Smooth muscle cell (in vitro differentiated cells): Measurements from ENCODE around the gene UBA6. TPM values are rescaled to one million over a fixed set of nuclear protein-coding genes. Genes with fewer than 3 reads are reported as not detected.
A peak's percentile ranks its signal among the peaks of the same experiment; 100 is the strongest.

ENCODE experiments used
- DNase-seq: peaks from one replicate; lab custom pipeline; 2025; ENCODE audit not compliant: unreplicated experiment; lab: John Stamatoyannopoulos, UW
- H2AFZ ChIP-seq: fragments of 200-600 bp; sonication (generic); 2 replicates; pipeline ENCODE4 v1.6.0; 2016; ENCODE audit warnings: antibody characterized with exemption, low read depth, mild to moderate bottlenecking
- H3F3A ChIP-seq: fragments of 200-600 bp; sonication (generic); 2 replicates; pipeline ENCODE4 v1.6.0; 2017; ENCODE audit warnings: antibody characterized with exemption, low read depth
- H3K27ac ChIP-seq: fragments of 200-600 bp; sonication (generic); 2 replicates; pipeline ENCODE4 v1.5.1; 2016; ENCODE audit warnings: low read depth, mild to moderate bottlenecking
- H3K27me3 ChIP-seq: fragments of 200-600 bp; sonication (generic); 2 replicates; pipeline ENCODE4 v1.6.1; 2016; ENCODE audit warnings: low read depth, mild to moderate bottlenecking
- H3K36me3 ChIP-seq: fragments of 200-600 bp; sonication (generic); 2 replicates; pipeline ENCODE4 v1.5.1; 2016; ENCODE audit warnings: low read depth
- H3K4me1 ChIP-seq: fragments of 200-600 bp; sonication (generic); 2 replicates; pipeline ENCODE4 v1.5.1; 2016; ENCODE audit warnings: low read depth
- H3K4me2 ChIP-seq: fragments of 200-600 bp; sonication (generic); 2 replicates; pipeline ENCODE4 v1.6.0; 2016; ENCODE audit warnings: mild to moderate bottlenecking
- H3K4me3 ChIP-seq: fragments of 200-600 bp; sonication (generic); 2 replicates; pipeline ENCODE4 v1.5.1; 2016; ENCODE audit warnings: mild to moderate bottlenecking
- H3K79me2 ChIP-seq: fragments of 200-600 bp; sonication (generic); 2 replicates; pipeline ENCODE4 v1.6.0; 2016; ENCODE audit warnings: low read depth, mild to moderate bottlenecking
- H3K9ac ChIP-seq: fragments of 200-600 bp; sonication (generic); 2 replicates; pipeline ENCODE4 v1.6.0; 2016; ENCODE audit warnings: low read depth
- H3K9me3 ChIP-seq: fragments of 200-600 bp; sonication (generic); replicated peaks from 2 replicates; pipeline ENCODE4 v1.5.1; 2016; ENCODE audit warnings: low read depth
- H4K20me1 ChIP-seq: fragments of 200-600 bp; sonication (generic); 2 replicates; pipeline ENCODE4 v1.6.0; 2016; ENCODE audit warnings: low read depth
- WGBS: methylation state at CpG from one replicate; pipeline ENCODE4 v1.1.7; 2016; ENCODE audit warnings: low lambda C conversion rate; 5-methylcytosine and 5-hydroxymethylcytosine counted together
- polyA plus RNA-seq: library from polyadenylated mRNA; unstranded; fragments of >200 nt; fragmentation: Nextera tagmentation; extraction: Ambion mirVana; gene quantifications from 2 replicates; pipeline ENCODE4 v1.2.1, GENCODE V29; 2016
- total RNA-seq: library from RNA; depleted of rRNA; stranded (reverse); fragments of >200 nt; gene quantifications from 2 replicates; pipeline ENCODE4 v1.2.3, GENCODE V29; 2014
- TF ChIP-seq, protein P1 (sequence below): fragments of 200-600 bp; sonication (generic); IDR thresholded peaks from 2 replicates; pipeline ENCODE4 v1.5.1; 2017; ENCODE audit warnings: borderline replicate concordance, mild to moderate bottlenecking, antibody characterized with exemption; ENCODE audit not compliant: insufficient read depth, poor library complexity, severe bottlenecking

The UBA6 gene
- total and polyA plus RNA-seq, 2 experiments from 2014 or later, result 15.7 to 271 TPM

DNA sequence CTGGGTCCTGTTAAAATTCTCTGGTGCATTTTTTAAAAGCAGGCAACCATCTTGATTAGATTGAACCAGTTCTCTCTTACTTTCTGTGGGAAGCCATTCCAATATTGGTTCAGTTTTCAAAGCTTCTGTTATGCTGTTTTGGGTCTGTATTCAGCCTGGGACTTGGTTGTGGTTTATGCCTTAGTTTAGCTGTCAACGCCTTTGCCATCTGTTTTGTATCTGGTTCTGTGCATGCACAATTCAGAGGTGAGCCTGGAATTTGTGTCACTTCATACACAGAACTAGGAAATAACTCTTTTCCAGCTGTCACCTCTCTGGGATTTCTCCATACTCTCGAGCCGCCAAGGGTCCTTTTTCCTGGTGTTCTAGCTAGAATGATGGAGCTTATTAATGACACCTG lies 96.2 kb downstream of the UBA6 start:
- H3K9ac ChIP-seq, result no peak overlapping the region
- peaks cover 3% of the 10 kb centered on the region for H3K9me3 ChIP-seq
- no peak overlapping the region for H3K27ac ChIP-seq
- WGBS, result 75% methylated on average over 3 of the region's 3 CpGs
- no peaks in the 10 kb centered on the region for H3K27me3 ChIP-seq
- H2AFZ ChIP-seq, result no peak overlapping the region
- DNase-seq, result no peak
- H3K36me3 ChIP-seq, result no peaks in the 10 kb centered on the region
- no peaks in the 10 kb centered on the region for H3K79me2 ChIP-seq
- TF ChIP-seq, protein P1, sequence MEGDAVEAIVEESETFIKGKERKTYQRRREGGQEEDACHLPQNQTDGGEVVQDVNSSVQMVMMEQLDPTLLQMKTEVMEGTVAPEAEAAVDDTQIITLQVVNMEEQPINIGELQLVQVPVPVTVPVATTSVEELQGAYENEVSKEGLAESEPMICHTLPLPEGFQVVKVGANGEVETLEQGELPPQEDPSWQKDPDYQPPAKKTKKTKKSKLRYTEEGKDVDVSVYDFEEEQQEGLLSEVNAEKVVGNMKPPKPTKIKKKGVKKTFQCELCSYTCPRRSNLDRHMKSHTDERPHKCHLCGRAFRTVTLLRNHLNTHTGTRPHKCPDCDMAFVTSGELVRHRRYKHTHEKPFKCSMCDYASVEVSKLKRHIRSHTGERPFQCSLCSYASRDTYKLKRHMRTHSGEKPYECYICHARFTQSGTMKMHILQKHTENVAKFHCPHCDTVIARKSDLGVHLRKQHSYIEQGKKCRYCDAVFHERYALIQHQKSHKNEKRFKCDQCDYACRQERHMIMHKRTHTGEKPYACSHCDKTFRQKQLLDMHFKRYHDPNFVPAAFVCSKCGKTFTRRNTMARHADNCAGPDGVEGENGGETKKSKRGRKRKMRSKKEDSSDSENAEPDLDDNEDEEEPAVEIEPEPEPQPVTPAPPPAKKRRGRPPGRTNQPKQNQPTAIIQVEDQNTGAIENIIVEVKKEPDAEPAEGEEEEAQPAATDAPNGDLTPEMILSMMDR, result no peak
- H3K4me1 ChIP-seq, result no peaks in the 10 kb centered on the region
- H3K4me3 ChIP-seq, result no peak overlapping the region
- no peak overlapping the region for H3K4me2 ChIP-seq
- H4K20me1 ChIP-seq, result no peaks in the 10 kb centered on the region
- no peaks in the 10 kb centered on the region for H3F3A ChIP-seq

DNA sequence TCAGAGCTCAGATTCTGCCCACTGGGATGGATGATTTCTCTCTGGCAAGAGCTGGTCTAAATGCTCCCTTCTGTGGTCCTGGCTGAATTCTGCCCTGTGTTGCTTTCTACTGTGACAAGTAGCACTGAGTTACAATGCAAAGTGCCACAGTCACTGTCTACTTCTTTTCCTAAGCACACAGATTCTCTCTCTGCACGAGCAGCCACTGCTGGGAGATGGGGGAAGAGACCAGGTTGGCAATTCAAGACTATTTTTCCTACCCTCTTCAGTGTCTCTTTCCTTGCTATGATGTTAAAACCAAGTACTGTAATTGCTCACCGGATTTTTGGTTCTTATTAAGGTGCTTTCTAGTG lies 97.0 kb downstream of the UBA6 start:
- TF ChIP-seq, protein P1, result no peak
- H4K20me1 ChIP-seq, result no peaks in the 10 kb centered on the region
- WGBS, result 87% methylated on average over 2 of the region's 2 CpGs
- no peak overlapping the region for H3K4me3 ChIP-seq
- H3K9me3 ChIP-seq, result peaks cover 3% of the 10 kb centered on the region
- no peak overlapping the region for H3K9ac ChIP-seq
- DNase-seq, result no peak
- no peaks in the 10 kb centered on the region for H3K27me3 ChIP-seq
- no peak overlapping the region for H3K27ac ChIP-seq
- H3K36me3 ChIP-seq, result no peaks in the 10 kb centered on the region
- H2AFZ ChIP-seq, result no peak overlapping the region
- H3K79me2 ChIP-seq, result no peaks in the 10 kb centered on the region
- no peaks in the 10 kb centered on the region for H3K4me1 ChIP-seq
- H3K4me2 ChIP-seq, result no peak overlapping the region
- H3F3A ChIP-seq, result no peaks in the 10 kb centered on the region

DNA sequence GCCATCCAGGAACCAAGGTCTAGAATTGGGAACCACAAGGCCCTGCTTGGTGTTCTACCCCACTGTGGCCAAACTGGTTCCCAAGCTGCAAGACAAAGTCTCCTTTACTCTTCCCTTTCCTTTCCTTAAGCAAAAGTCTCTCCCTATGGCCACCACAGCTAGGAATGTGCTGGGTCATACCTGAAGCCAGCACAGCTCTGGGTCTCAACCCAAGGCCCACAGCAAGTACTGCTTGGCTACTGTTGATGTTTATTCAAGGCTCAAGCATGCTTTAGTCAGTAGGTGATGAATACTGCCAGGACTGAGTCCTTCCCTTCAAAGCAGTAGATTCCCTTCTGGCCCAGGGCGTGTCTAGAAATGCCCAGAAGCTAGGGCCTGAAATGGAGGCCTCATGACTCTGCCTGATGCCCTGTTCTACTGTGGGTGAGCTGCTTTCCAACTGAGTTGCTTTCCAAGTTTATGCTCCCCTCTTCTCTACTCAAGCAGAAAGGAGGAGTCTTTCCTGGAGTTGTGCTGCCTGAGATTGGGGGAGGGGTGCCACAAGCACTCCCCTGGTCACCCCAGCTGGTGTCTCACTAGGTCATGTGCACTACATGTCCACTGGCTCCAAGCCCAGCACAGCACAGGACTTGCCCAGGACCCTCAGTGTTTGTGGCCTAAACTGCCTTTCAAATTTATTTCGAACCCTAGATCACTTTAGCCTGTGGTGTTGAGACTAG lies 97.5 kb downstream of the UBA6 start:
- DNase-seq, result no peak
- H3F3A ChIP-seq, result no peaks in the 10 kb centered on the region
- H2AFZ ChIP-seq, result no peak overlapping the region
- WGBS, result 97% methylated on average over 2 of the region's 2 CpGs
- H3K9ac ChIP-seq, result no peak overlapping the region
- H3K79me2 ChIP-seq, result no peaks in the 10 kb centered on the region
- no peaks in the 10 kb centered on the region for H4K20me1 ChIP-seq
- H3K4me2 ChIP-seq, result no peak overlapping the region
- H3K36me3 ChIP-seq, result no peaks in the 10 kb centered on the region
- no peak overlapping the region for H3K4me3 ChIP-seq
- H3K27ac ChIP-seq, result no peak overlapping the region
- no peaks in the 10 kb centered on the region for H3K4me1 ChIP-seq
- H3K9me3 ChIP-seq, result peaks cover 3% of the 10 kb centered on the region
- TF ChIP-seq, protein P1, result no peak
- no peaks in the 10 kb centered on the region for H3K27me3 ChIP-seq

DNA sequence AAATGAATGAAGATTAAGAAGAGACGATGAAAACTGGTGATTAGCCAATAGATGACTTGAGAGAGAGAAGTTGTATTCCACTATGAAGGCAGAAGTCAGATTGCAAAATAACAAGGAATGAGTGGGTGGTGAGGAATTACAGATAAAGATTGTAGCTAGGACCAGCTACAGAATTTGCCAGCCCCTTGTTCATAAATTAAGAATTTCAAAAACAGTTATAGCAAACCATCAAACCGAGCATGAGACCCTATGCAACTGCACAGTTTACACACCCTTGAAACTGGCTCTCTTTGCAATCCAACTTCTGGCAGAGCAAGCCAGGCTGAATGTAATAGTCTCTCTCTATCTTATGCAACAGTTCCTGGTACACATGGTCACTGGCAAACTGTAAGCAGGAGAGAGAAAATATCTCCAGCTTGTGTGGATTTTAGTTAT lies 107.2 kb downstream of the UBA6 start:
- no peak for DNase-seq
- H3K4me1 ChIP-seq, result no peaks in the 10 kb centered on the region
- no peaks in the 10 kb centered on the region for H3F3A ChIP-seq
- WGBS, result 30% methylated on average over 2 of the region's 2 CpGs
- H3K79me2 ChIP-seq, result no peaks in the 10 kb centered on the region
- TF ChIP-seq, protein P1, result no peak
- no peak overlapping the region for H3K27ac ChIP-seq
- H4K20me1 ChIP-seq, result no peaks in the 10 kb centered on the region
- no peaks in the 10 kb centered on the region for H3K27me3 ChIP-seq
- no peaks in the 10 kb centered on the region for H3K36me3 ChIP-seq
- no peak overlapping the region for H2AFZ ChIP-seq
- no peaks in the 10 kb centered on the region for H3K9me3 ChIP-seq
- no peak overlapping the region for H3K4me3 ChIP-seq
- H3K4me2 ChIP-seq, result peak overlapping the region; percentile 2
- no peak overlapping the region for H3K9ac ChIP-seq
